Astrocyte of the spinal cord (primary cell): Measurements from ENCODE around the gene C1orf185.

Experiments used
- DNase-seq: peaks from one replicate; pipeline ENCODE4 v3.0.0; 2011; ENCODE audit warnings: low read depth, low spot score
- H3K4me3 ChIP-seq: 2 replicates; pipeline ENCODE4 v1.5.1; 2011; ENCODE audit warnings: low read depth, mild to moderate bottlenecking, low read length, moderate library complexity
- in situ Hi-C: cut with HindIII; loops from 2 replicates; pipeline ENCODE4 v1.10.0; 2017; ENCODE audit warnings: low sequenced_read_pairs
- TF ChIP-seq, protein P1 (sequence below): IDR thresholded peaks from 2 replicates; pipeline ENCODE4 v1.5.1; 2012; ENCODE audit warnings: low read depth, mild to moderate bottlenecking, low read length, inconsistent platforms

Gene C1orf185

GRCh38 chr1:51071291-51072042 is 30.6 kb upstream of the C1orf185 start:
- DNase-seq: no peak
- no peak overlapping the region for H3K4me3 ChIP-seq
- TF ChIP-seq, protein P1, sequence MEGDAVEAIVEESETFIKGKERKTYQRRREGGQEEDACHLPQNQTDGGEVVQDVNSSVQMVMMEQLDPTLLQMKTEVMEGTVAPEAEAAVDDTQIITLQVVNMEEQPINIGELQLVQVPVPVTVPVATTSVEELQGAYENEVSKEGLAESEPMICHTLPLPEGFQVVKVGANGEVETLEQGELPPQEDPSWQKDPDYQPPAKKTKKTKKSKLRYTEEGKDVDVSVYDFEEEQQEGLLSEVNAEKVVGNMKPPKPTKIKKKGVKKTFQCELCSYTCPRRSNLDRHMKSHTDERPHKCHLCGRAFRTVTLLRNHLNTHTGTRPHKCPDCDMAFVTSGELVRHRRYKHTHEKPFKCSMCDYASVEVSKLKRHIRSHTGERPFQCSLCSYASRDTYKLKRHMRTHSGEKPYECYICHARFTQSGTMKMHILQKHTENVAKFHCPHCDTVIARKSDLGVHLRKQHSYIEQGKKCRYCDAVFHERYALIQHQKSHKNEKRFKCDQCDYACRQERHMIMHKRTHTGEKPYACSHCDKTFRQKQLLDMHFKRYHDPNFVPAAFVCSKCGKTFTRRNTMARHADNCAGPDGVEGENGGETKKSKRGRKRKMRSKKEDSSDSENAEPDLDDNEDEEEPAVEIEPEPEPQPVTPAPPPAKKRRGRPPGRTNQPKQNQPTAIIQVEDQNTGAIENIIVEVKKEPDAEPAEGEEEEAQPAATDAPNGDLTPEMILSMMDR: no peak
- in situ Hi-C loops: no loop called here

DNA sequence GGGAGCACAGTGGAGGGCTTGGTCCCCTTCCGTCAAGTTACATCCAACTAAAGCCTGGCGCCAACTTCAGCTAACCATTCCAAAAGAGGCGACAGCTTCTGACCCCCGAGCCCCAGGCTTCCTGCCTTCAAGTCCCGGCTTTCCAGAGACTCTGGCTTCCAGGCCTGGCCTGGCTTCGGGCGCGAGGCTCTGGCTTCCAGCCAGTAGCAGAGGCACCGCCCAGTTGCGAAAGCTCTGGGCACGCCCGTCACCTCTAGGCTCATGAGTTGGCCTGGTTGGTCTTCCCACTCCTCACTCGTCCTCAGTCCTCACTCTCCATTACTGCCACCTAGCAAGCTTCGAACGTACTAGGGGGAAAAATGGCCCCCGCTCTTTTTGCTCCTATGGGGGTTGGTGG is 30.0 kb upstream of the C1orf185 start:
- TF ChIP-seq, protein P1: no peak
- in situ Hi-C loops: no loop called here
- DNase-seq: no peak
- H3K4me3 ChIP-seq: no peak overlapping the region

DNA sequence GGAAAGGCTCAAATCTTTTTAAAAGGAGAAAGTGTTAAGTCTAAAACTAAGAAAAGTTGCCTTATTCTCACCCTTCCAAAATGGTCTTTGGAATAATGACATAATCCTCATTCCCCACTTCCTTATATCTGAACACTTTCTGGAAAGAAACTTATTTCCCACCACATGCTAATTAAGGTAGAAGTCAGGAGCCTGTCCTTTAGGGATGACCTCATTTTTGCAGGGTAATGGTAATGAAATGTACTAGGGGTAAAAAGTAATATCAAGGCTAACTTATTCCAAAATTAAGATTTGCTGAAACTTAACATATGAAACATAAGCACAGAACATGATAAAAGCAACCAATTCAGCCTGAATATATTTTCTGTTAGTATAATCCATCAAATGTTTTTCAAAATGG is 29.4 kb upstream of the C1orf185 start:
- no peak for DNase-seq
- TF ChIP-seq, protein P1: no peak
- no peak overlapping the region for H3K4me3 ChIP-seq
- in situ Hi-C loops: no loop called here

DNA sequence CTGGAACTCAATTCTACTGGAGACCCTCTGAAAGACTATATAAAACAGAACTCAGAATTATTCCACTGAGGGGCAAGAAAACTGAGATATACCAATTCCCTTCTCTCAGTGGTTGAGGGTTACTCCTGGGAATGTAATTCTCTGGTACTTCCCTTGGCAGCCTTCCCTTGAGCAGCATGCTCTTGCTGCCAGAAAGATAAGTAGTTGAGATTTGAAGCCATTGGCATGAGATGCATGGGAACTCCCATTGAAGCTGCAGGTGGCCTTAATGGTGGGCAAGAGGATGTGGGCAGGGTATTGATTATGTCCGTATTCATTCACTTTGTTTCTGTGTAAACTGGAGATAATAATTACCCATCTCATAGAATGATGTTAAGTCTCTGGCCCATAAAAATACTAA is 28.6 kb upstream of the C1orf185 start:
- in situ Hi-C loops: no loop called here
- H3K4me3 ChIP-seq: no peak overlapping the region
- DNase-seq: peak; percentile 8
- TF ChIP-seq, protein P1: no peak

DNA sequence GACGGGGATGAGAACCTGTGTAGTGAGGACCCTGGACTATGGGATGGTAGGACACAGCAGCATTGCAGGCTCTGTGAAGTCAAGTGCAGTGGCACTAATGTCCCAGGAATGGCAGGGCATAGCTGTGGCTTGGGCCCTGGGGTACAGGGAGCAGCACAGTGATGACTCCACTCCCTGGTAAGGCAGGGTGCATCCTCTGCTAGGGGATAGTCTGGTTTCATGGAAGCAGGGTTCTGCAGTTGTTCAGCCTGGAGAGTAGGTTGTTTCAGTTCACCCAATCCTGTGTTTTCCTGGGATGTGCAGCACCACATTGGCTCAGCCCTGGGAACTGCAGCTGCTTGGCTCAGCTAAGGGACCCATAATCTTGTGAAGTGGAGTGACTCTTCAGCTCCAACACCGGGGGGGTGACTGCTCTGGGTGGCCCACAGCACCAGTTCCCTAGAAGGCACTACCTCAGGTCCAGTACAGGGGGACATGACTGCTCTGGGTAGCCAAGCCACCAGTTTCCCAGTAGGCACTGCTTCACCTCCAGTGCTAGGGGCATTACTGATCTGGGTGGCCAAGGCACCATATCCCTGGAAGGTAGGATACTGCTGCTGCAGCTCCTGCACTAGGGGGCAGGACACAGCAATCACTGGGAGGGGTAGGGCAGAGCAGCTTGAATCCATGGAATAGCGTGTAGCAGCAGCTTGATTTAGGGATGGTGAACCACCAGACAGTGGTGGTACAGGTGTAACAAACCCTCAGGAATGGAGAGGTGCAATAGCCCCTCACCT is 15.3 kb upstream of the C1orf185 start:
- TF ChIP-seq, protein P1: no peak
- in situ Hi-C loops: no loop called here

DNA sequence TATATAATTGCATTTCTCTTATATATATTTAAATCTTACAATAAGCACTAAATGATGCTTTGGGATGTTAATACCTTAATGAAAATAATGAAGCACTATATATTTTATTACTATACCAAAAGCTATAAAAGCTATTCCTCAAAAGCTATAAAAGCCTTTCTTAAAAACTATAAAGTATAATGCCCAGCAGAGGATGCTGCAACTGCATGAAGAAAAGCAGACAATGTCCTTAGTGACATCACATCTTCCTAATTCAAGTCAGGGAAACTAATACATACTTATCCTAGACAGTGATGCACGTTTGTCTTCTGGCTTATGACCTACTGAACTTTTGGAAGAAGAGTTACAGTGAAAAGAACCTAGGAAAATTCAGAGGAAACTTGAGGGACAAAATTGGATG is 13.6 kb upstream of the C1orf185 start:
- TF ChIP-seq, protein P1: peak; percentile 14
- no peak for DNase-seq
- in situ Hi-C loops: no loop called here
- H3K4me3 ChIP-seq: no peak overlapping the region

More for the DNA sequence above, 15.3 kb upstream of the C1orf185 start:
- no peak overlapping the region for H3K4me3 ChIP-seq
- DNase-seq: no peak
